ENCODE results near the gene TET3. TPM values are rescaled to one million over a fixed set of nuclear protein-coding genes. Genes with fewer than 3 reads are reported as not detected.

Gene TET3
- total and polyA plus RNA-seq, 2 experiments from 2014 or later = 3.6 to 14.5 TPM

GRCh38 chr2:74008761-74009395, 24.2 kb downstream of the TET3 start:
- H3K4me1 ChIP-seq (ENCODE audit: insufficient read depth) = peaks cover 4% of the 10 kb centered on the region
- no peak overlapping the region for H3K27ac ChIP-seq
- H2AFZ ChIP-seq = no peak overlapping the region
- H3K9me3 ChIP-seq (ENCODE audit: low read depth) = no peaks in the 10 kb centered on the region
- H3K4me2 ChIP-seq = peak overlapping the region; percentile 20
- H3K79me2 ChIP-seq = peaks cover 98% of the 10 kb centered on the region
- WGBS (ENCODE audit: low lambda C conversion rate, missing lambda C conversion rate) = 40% methylated on average over 8 of the region's 8 CpGs
- H3K4me3 ChIP-seq = no peak overlapping the region
- H3K27me3 ChIP-seq = no peaks in the 10 kb centered on the region
- TF ChIP-seq CTCF (IDR thresholded peaks at IDR 0.05; ENCODE audit: poor library complexity) = no peak
- no peak for TF ChIP-seq EZH2 (IDR thresholded peaks at IDR 0.05; ENCODE audit: borderline replicate concordance)
- no peak for TF ChIP-seq EZH2phosphoT487 (IDR thresholded peaks at IDR 0.05; ENCODE audit: low read depth, severe bottlenecking, unreplicated experiment)
- no peaks in the 10 kb centered on the region for H3K9me2 ChIP-seq (replicated peaks; ENCODE audit: insufficient read depth)
- peaks cover 85% of the 10 kb centered on the region for H4K20me1 ChIP-seq (ENCODE audit: insufficient read depth, poor library complexity, severe bottlenecking)
- no peak for DNase-seq (ENCODE audit: low spot score)
- no peaks in the 10 kb centered on the region for H3K36me3 ChIP-seq (replicated peaks; ENCODE audit: insufficient read depth, low read depth)

- no peak for DNase-seq (ENCODE audit: low spot score)
- H3K36me3 ChIP-seq (replicated peaks; ENCODE audit: insufficient read depth, low read depth) = no peaks in the 10 kb centered on the region
- H3K27ac ChIP-seq = no peak overlapping the region
These were observed 24.9 kb downstream of the TET3 start for GRCh38 chr2:74009577-74009976.

GRCh38 chr2:74010087-74010541, 25.4 kb downstream of the TET3 start:
- H3K79me2 ChIP-seq = peaks cover 98% of the 10 kb centered on the region
- no peak overlapping the region for H3K4me2 ChIP-seq
- H3K9me2 ChIP-seq (replicated peaks; ENCODE audit: insufficient read depth) = no peaks in the 10 kb centered on the region
- H3K27ac ChIP-seq = no peak overlapping the region
- H3K4me1 ChIP-seq (ENCODE audit: insufficient read depth) = no peaks in the 10 kb centered on the region
- H3K4me3 ChIP-seq = no peak overlapping the region
- TF ChIP-seq EZH2 (IDR thresholded peaks at IDR 0.05; ENCODE audit: borderline replicate concordance) (no peak), CTCF (IDR thresholded peaks at IDR 0.05; ENCODE audit: poor library complexity) (no peak), EZH2phosphoT487 (IDR thresholded peaks at IDR 0.05; ENCODE audit: low read depth, severe bottlenecking, unreplicated experiment) (no peak)
- no peaks in the 10 kb centered on the region for H3K36me3 ChIP-seq (replicated peaks; ENCODE audit: insufficient read depth, low read depth)
- H3K27me3 ChIP-seq = no peaks in the 10 kb centered on the region
- no peak overlapping the region for H2AFZ ChIP-seq
- DNase-seq (ENCODE audit: low spot score) = peak; percentile 37
- H3K9me3 ChIP-seq (ENCODE audit: low read depth) = no peaks in the 10 kb centered on the region
- WGBS (ENCODE audit: low lambda C conversion rate, missing lambda C conversion rate) = 56% methylated on average over 13 of the region's 13 CpGs
- H4K20me1 ChIP-seq (ENCODE audit: insufficient read depth, poor library complexity, severe bottlenecking) = peaks cover 74% of the 10 kb centered on the region

More at GRCh38 chr2:74009577-74009976, 24.9 kb downstream of the TET3 start:
- TF ChIP-seq CTCF (IDR thresholded peaks at IDR 0.05; ENCODE audit: poor library complexity) = no peak
- TF ChIP-seq EZH2 (IDR thresholded peaks at IDR 0.05; ENCODE audit: borderline replicate concordance) = no peak
- no peak for TF ChIP-seq EZH2phosphoT487 (IDR thresholded peaks at IDR 0.05; ENCODE audit: low read depth, severe bottlenecking, unreplicated experiment)
- H3K27me3 ChIP-seq = no peaks in the 10 kb centered on the region
- no peaks in the 10 kb centered on the region for H3K9me2 ChIP-seq (replicated peaks; ENCODE audit: insufficient read depth)
- H3K79me2 ChIP-seq = peaks cover 98% of the 10 kb centered on the region
- H3K4me2 ChIP-seq = no peak overlapping the region
- H4K20me1 ChIP-seq (ENCODE audit: insufficient read depth, poor library complexity, severe bottlenecking) = peaks cover 79% of the 10 kb centered on the region
- H3K9me3 ChIP-seq (ENCODE audit: low read depth) = no peaks in the 10 kb centered on the region
- no peak overlapping the region for H2AFZ ChIP-seq
- no peak overlapping the region for H3K4me3 ChIP-seq
- H3K4me1 ChIP-seq (ENCODE audit: insufficient read depth) = no peaks in the 10 kb centered on the region
